ENCODE measurements around the gene AP3B1. TPM values are rescaled to one million over a fixed set of nuclear protein-coding genes. Genes with fewer than 3 reads are reported as not detected.

AP3B1 gene
- total and polyA plus RNA-seq, 2 of the 8 experiments (the other 6 are each of a cell fraction or from before 2014, with no cell fraction given), result 45.8 to 48.3 TPM

DNA sequence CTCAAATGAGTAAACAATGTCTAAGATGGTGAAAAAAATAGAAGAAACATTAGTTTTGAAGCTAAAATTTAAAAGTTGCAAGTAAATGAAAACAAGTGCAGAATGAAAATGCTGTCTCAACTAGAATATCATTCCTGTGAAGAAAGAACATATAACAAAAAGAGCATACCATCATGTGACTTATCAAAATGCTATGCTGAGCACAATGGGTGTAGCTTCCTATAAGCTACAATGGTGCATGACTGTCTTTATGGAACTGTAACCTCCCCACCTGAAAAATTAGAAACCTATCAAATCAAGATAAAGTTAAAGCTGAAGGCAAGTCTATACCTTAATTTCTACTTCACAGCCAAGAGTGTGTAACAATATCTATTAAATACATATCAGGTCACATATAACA is 192.0 kb downstream of the AP3B1 start:
- no peak overlapping the region for H2BK120ac ChIP-seq (replicated peaks; ENCODE audit: low read depth, low read length)
- H4K5ac ChIP-seq (ENCODE audit: insufficient read length, low read depth, low read length), result no peak overlapping the region
- no peak overlapping the region for H4K8ac ChIP-seq (ENCODE audit: extremely low read depth, insufficient read depth, low read length)
- CTCF ChIA-PET (ENCODE audit: partially characterized antibody), result no interaction called here
- no peak overlapping the region for H3K23ac ChIP-seq (ENCODE audit: insufficient read length)
- peaks cover 0 to 24% (median 8%) of the 10 kb centered on the region in 4 experiments; a peak in 4 of 8 replicates for H3K36me3 ChIP-seq (ENCODE audit: control insufficient read depth in 2 of 4, insufficient read depth in 4 of 4, low read length in 3 of 4)
- no peak overlapping the region for H3K14ac ChIP-seq (ENCODE audit: insufficient read length)
- no peak overlapping the region for H3K56ac ChIP-seq (replicated peaks; ENCODE audit: insufficient read length, low read depth, low read length)
- H2AFZ ChIP-seq (ENCODE audit: low read length), result no peak overlapping the region
- no peak overlapping the region for H2BK20ac ChIP-seq (ENCODE audit: low read length)
- no peak overlapping the region for H2BK15ac ChIP-seq (ENCODE audit: low read length)
- POLR2A ChIA-PET (ENCODE audit: partially characterized antibody), result no interaction called here
- no peaks in the 10 kb centered on the region for H3K79me1 ChIP-seq (ENCODE audit: low read depth, low read length)
- no peak for DNase-seq (ENCODE audit: low read depth in 1 of 2, low spot score in 2 of 2)
- no peak for FAIRE-seq
- no peaks in the 10 kb centered on the region; a peak in 1 of 4 replicates for H3K9me3 ChIP-seq (ENCODE audit: insufficient read depth in 2 of 2, low read depth in 1 of 2, low read length in 1 of 2)
- no peak overlapping the region for H3K18ac ChIP-seq (ENCODE audit: extremely low read depth, low read length)
- H2BK5ac ChIP-seq (ENCODE audit: low read depth, low read length), result no peak overlapping the region
- H2AK5ac ChIP-seq (ENCODE audit: low read depth, low read length), result no peak overlapping the region
- no peak overlapping the region for H4K91ac ChIP-seq (replicated peaks; ENCODE audit: insufficient read length, low read length)
- H3K79me2 ChIP-seq (ENCODE audit: control insufficient read depth in 1 of 2, insufficient read depth in 2 of 2, low read length in 2 of 2), result no peaks in the 10 kb centered on the region
- H3K27ac ChIP-seq (ENCODE audit: low read depth, low read length), result no peak overlapping the region
- no peak overlapping the region for H3K9ac ChIP-seq (replicated peaks in 1 of 4; ENCODE audit: extremely low read depth in 1 of 4, low read depth in 3 of 4, low read length in 3 of 4)
- no peak overlapping the region for H2BK12ac ChIP-seq (ENCODE audit: low read depth, low read length)
- H3K4me1 ChIP-seq (replicated peaks in 1 of 4; ENCODE audit: control insufficient read depth in 3 of 4, insufficient read depth in 4 of 4, low read length in 3 of 4), result no peaks in the 10 kb centered on the region
- H3K4me3 ChIP-seq (ENCODE audit: extremely low read depth in 1 of 4, insufficient read depth in 2 of 4, low read depth in 3 of 4, low read length in 4 of 4), result no peak overlapping the region
- TF ChIP-seq RAD21 (IDR thresholded peaks at IDR 0.05 in 1 of 2, conservative IDR thresholded peaks at IDR 0.05 in 1 of 2; ENCODE audit: low read depth in 2 of 2, low read length in 2 of 2), result no peak
- no peak for TF ChIP-seq SIN3A (conservative IDR thresholded peaks at IDR 0.05 in 1 of 2, IDR thresholded peaks at IDR 0.05 in 1 of 2; ENCODE audit: low read depth in 1 of 2, low read length in 2 of 2)
- TF ChIP-seq GTF2F1 (IDR thresholded peaks at IDR 0.05; ENCODE audit: borderline replicate concordance, low read depth, low read length), result no peak
- no peak for TF ChIP-seq CHD2 (IDR thresholded peaks at IDR 0.05; ENCODE audit: low read length)
- TF ChIP-seq TEAD4 (IDR thresholded peaks at IDR 0.05; ENCODE audit: low read depth, low read length), result no peak
- no peak for TF ChIP-seq SP1 (IDR thresholded peaks at IDR 0.05; ENCODE audit: low read depth, low read length)
- TF ChIP-seq KDM1A (IDR thresholded peaks at IDR 0.05; ENCODE audit: borderline replicate concordance, low read length), result no peak
- TF ChIP-seq, protein P1, sequence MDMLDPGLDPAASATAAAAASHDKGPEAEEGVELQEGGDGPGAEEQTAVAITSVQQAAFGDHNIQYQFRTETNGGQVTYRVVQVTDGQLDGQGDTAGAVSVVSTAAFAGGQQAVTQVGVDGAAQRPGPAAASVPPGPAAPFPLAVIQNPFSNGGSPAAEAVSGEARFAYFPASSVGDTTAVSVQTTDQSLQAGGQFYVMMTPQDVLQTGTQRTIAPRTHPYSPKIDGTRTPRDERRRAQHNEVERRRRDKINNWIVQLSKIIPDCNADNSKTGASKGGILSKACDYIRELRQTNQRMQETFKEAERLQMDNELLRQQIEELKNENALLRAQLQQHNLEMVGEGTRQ (IDR thresholded peaks at IDR 0.05; ENCODE audit: low read length), result no peak
- no peak for TF ChIP-seq BRCA1 (IDR thresholded peaks at IDR 0.05; ENCODE audit: low read depth, low read length)
- TF ChIP-seq EGR1 (IDR thresholded peaks at IDR 0.05; ENCODE audit: borderline replicate concordance, low read depth, low read length), result no peak
- H4K20me1 ChIP-seq (replicated peaks in 1 of 2; ENCODE audit: control insufficient read depth in 1 of 2, insufficient read depth in 2 of 2, low read length in 2 of 2), result no peaks in the 10 kb centered on the region
- no peak overlapping the region for H3K4me2 ChIP-seq (ENCODE audit: insufficient read depth in 1 of 2, low read depth in 2 of 2, low read length in 2 of 2)
- no peaks in the 10 kb centered on the region for H3K27me3 ChIP-seq (replicated peaks in 1 of 4; ENCODE audit: control insufficient read depth in 3 of 4, extremely low read depth in 1 of 4, insufficient read depth in 3 of 4, low read length in 3 of 4)
- H3K4ac ChIP-seq (replicated peaks; ENCODE audit: insufficient read length, low read depth, low read length), result no peak overlapping the region
- H3K23me2 ChIP-seq (ENCODE audit: low read depth, low read length), result no peaks in the 10 kb centered on the region

All from H1 (cell line).